Measurements from ENCODE around the gene MYO16.
"Not testable (repeated sequence)": the region's sequence is repeated elsewhere in the genome, so short reads cannot be mapped to it uniquely, and the experiment has no call there.

MYO16 gene

DNA sequence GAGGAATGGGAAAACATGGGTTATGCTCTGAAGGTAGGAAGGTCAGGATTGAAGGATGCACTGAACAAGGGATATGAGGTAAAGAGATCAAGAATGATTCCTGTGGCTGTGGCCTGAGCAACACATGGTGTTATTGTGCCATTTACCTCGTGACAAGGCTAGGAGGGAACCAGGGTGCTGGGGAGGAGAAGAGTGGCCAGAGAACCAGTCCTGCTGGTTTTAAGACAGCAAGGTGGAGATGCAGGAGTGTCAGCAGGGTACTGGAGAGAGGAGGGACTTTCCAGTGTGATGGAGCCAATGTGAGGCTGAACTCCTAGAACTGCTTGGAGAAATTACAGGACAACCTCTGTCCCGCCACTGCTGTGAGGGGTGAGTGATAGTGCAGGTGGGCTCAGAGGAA lies 282.4 kb downstream of the MYO16 start:
- no peak for DNase-seq

DNA sequence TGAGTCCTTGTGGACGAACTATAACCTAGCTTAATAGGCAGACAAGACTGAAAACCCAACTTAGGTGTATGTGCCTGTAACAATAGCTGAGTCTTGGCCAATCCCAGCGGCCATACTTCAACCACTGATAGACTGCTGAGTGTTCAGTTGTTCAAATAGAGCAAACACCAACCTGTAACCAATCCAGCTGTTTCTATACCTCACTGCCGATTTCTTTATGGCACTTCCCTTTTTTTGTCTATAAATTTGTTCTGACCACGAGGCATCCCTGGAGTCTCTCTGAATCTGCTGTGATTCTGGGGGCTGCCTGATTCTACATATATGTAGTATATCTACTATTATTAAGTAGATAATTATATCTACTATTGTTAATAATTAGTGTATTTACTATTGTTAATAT lies 284.3 kb downstream of the MYO16 start:
- DNase-seq, result not testable (repeated sequence)

GRCh38 chr13:108915095-108915633 lies 285.8 kb downstream of the MYO16 start:
- DNase-seq, result peak in 1 of 2 experiments; percentile 31

DNA sequence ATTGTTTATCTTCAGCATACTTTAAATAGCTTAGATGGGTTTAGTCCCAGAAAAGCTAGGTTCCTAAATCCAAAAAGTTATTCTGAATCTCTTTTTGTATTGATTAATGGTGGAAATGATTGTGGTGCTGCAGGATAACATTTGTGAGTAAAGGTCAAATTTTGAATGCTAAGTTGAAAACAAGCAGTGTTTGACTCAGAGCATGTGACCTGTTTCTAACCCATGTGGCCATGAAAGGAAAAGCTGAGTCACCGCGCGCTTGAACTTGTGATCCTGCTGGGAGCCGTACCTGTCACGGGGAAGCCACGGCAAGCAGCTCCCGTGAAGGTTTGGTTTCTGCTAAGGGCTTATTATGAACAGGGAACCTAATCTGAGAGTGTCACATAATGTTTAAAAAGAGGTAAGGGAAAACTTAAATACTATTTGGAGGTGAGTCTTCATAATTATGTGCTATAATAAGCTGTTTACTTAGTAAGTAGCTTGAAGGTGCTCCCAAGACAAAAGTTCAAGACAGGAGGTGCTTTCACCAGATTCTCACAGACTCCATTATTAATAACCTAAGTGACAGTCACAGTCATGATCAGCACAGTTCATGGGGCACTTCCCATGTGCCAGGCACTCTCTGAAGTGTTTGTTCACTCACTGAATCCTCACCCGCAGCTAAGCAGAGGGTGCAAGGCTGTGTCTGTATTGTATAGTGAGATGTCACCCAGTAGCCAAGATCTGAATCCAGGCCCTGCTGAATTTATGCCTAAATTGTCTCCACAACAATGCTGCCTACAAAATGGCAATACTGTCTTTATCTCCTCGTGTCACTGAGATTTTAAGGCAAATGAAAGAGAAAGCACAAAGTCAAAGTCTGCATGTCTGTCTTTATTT lies 286.5 kb downstream of the MYO16 start:
- DNase-seq, result no peak

DNA sequence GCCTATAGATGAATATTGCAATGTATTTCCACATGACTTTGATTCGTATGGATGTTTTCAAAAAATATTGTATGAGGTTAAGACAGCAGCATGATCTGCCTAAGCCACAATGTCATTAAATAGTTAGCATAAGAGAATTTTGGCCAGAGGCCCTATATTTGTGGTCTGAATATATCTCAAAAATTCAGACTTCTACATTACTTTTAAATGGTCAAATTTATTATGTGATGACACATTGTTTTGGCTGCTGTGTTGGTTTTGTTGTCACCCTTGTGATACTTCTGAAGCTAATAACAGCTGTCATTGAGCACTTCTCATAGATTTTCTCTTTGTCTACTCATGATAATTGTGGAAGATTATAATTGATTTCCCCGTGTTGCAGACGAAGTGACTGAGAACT lies 288.2 kb downstream of the MYO16 start:
- no peak for DNase-seq

- no peak for DNase-seq
Measured at GRCh38 chr13:108919036-108919907, 289.9 kb downstream of the MYO16 start.

DNA sequence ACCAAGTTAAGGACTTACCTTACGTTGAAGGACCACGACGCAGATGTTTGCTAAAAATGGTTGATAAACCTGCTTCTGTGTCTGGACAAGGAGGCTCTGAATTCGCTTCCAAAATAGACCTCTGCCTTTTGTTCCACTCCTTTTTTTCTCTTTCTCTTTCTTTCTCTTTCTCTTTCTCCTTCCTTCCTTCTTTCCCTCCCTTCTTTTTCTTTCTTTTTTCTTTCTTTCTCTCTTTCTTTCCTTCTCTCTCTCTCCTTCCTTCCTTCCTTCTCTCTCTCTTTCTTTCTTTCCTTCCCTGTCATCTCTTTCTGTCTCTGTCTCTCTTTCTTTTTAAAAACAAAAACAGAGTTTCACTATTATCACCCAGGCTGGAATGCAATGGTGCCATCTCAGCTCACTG lies 290.7 kb downstream of the MYO16 start:
- no peak for DNase-seq

GRCh38 chr13:108921238-108921637 lies 291.8 kb downstream of the MYO16 start:
- no peak for DNase-seq

GRCh38 chr13:108922108-108922507 lies 292.7 kb downstream of the MYO16 start:
- no peak for DNase-seq

GRCh38 chr13:108923386-108924047 lies 294.1 kb downstream of the MYO16 start:
- no peak for DNase-seq

GRCh38 chr13:108924134-108924533 lies 294.7 kb downstream of the MYO16 start:
- DNase-seq, result no peak

GRCh38 chr13:108924541-108924940 lies 295.1 kb downstream of the MYO16 start:
- DNase-seq, result no peak

GRCh38 chr13:108925070-108925469 lies 295.7 kb downstream of the MYO16 start:
- DNase-seq, result no peak

DNA sequence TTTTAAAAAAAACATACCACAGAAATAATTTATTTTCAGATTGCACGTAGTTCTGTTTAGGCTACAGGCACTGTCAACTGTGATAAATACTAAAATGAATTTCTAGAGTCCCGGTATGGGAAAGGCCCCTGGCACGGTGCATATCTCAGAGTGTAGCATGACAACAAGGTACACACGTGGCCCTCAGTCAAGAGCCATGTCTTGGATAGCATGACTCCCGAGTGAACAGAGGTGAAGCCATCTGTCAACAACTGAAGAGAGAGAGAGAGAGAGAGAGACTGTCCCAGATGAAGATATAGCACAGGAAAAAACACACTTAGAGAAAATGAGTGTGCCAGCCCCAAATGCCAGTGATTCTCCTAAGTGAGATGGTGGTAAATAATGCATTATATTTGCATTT lies 297.5 kb downstream of the MYO16 start:
- DNase-seq, result peak in 1 of 2 experiments; percentile 52

GRCh38 chr13:108927615-108928014 lies 298.2 kb downstream of the MYO16 start:
- DNase-seq, result no peak

GRCh38 chr13:108929532-108930206 lies 300.3 kb downstream of the MYO16 start:
- DNase-seq, result no peak

GRCh38 chr13:108932196-108932595 lies 302.8 kb downstream of the MYO16 start:
- no peak for DNase-seq

- no peak for DNase-seq
Measured at GRCh38 chr13:108933061-108933460, 303.6 kb downstream of the MYO16 start.

DNA sequence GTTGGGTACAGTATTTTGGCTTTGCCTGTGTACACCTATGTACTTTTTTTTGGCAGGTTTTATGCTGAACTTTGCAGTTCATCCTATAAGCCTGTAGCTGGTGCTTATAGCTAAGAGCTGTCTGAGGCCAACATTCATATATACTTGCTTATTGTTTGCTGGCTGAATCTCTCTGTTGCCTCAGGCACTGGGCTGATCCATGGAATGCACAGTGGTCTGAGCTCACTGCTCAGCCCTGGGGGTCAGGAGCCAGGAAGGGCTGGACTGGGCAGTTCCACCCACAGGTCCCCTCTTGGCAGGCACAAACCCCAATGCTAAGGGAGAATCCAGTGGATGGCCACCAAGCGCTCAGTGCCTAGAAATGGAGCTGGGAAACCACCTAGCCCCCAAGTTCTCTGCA lies 308.7 kb downstream of the MYO16 start:
- no peak for DNase-seq

DNA sequence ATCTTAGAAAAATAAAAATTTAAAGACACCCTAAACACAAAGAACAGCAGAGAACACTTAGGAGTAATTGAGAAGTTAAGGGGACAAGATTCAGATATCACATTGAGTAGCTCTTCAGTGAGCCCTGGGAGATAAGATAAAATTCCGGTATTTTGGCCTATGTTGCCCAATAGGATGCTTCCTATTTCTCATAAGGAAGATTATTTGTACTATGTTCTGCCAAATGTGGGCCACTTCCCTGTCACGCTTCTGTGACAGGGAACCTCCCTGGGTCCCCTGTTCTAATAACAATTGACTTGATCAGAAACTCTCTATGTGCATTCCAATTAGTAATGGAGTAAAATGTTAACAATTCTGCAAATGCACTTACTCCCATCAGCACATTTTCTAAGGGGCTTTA lies 310.7 kb downstream of the MYO16 start:
- no peak for DNase-seq

GRCh38 chr13:108943842-108944241 lies 314.4 kb downstream of the MYO16 start:
- no peak for DNase-seq

DNA sequence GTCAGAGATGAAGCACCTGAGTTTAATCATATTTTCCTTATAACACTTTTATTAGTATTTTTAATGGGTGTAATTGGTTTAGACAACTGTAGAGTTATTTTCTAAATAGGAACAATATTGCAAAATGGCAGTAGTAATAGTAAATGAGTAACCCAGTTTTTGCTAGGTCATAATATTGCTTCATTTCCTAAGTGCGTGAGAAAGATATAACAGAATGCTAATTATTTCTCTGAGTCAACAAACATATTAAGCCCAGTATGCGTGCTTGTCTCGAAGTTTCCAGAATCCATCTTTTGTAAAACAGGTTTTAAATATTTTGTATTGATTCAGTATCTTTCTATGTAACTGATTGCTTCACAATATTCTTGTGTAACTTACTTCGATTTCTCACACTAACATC lies 315.3 kb downstream of the MYO16 start:
- no peak for DNase-seq
